IMR-90 (cell line): ENCODE measurements around the gene MS4A6E. TPM values are rescaled to one million over a fixed set of nuclear protein-coding genes. Genes with fewer than 3 reads are reported as not detected.

Source experiments
- ATAC-seq: fragments of 200-7000 bp; cut with Tn5 transposase; 2 replicates; pipeline ENCODE4 v1.9.1; 2020; ENCODE audit warnings: low read depth, mild to moderate bottlenecking, moderate library complexity
- BruUV-seq: library from RNA; stranded (reverse); fragments of 400-500 nt; replicated peaks from 2 replicates; lab custom pipeline; 2021; lab: Mats Ljungman, UMichigan
- CTCF ChIA-PET: fragments of 300-600 bp; formaldehyde crosslinking; extraction: SDS; loops from one replicate; lab custom pipeline; 2021; ENCODE audit warnings: antibody characterized with exemption; lab: Yijun Ruan, JAX
- POLR2A ChIA-PET: fragments of 300-600 bp; sonication (Branson Sonifier 250); formaldehyde crosslinking; loops from one replicate; lab custom pipeline; 2022; ENCODE audit warnings: antibody characterized with exemption; ENCODE audit not compliant: unreplicated experiment; lab: Charles Lee
- DNase-seq: peaks from one replicate; pipeline ENCODE4 v3.0.0; 2013
- H2AFZ ChIP-seq: replicated peaks from 2 replicates; pipeline ENCODE3; 2013; ENCODE audit warnings: low read length, mild to moderate bottlenecking; ENCODE audit not compliant: poor library complexity
- H2AK5ac ChIP-seq: 2 replicates; pipeline ENCODE4 v1.6.1; 2013; ENCODE audit warnings: low read depth, low read length, inconsistent platforms
- H2AK9ac ChIP-seq: replicated peaks from 2 replicates; pipeline ENCODE3; 2013; ENCODE audit warnings: mild to moderate bottlenecking, low read depth, low read length, moderate library complexity; ENCODE audit not compliant: poor library complexity
- H2BK120ac ChIP-seq: 2 replicates; pipeline ENCODE4 v1.6.1; 2013; ENCODE audit warnings: low read depth, low read length, inconsistent platforms
- H2BK15ac ChIP-seq: 3 replicates; pipeline ENCODE4 v1.6.1; 2013; ENCODE audit warnings: low read depth, low read length, inconsistent platforms
- H2BK20ac ChIP-seq: 2 replicates; pipeline ENCODE4 v1.6.1; 2013; ENCODE audit warnings: low read depth, mild to moderate bottlenecking, inconsistent platforms, low read length, moderate library complexity
- H2BK5ac ChIP-seq: 2 replicates; pipeline ENCODE4 v1.6.1; 2013; ENCODE audit warnings: mild to moderate bottlenecking, low read depth, low read length, inconsistent platforms; ENCODE audit not compliant: poor library complexity, severe bottlenecking
- H3K14ac ChIP-seq: replicated peaks from 2 replicates; pipeline ENCODE4 v1.6.1; 2013; ENCODE audit warnings: low read depth, low read length, inconsistent platforms
- H3K18ac ChIP-seq: 2 replicates; pipeline ENCODE4 v1.6.1; 2013; ENCODE audit warnings: low read depth, low read length, control low read depth
- H3K23ac ChIP-seq: 2 replicates; pipeline ENCODE4 v1.6.1; 2013; ENCODE audit warnings: low read depth, low read length, inconsistent platforms
- H3K27ac ChIP-seq: 2 replicates; pipeline ENCODE4 v1.5.1; 2013; ENCODE audit warnings: mild to moderate bottlenecking, control low read depth, low read length; ENCODE audit not compliant: insufficient read depth
- H3K27me3 ChIP-seq: 2 replicates; pipeline ENCODE4 v1.6.1; 2013; ENCODE audit warnings: low read length; ENCODE audit not compliant: control insufficient read depth, insufficient read depth
- H3K36me3 ChIP-seq: 2 replicates; pipeline ENCODE4 v1.6.1; 2013; ENCODE audit warnings: low read length, mixed read lengths; ENCODE audit not compliant: control insufficient read depth, insufficient read depth
- H3K4ac ChIP-seq: 2 replicates; pipeline ENCODE4 v1.6.1; 2013; ENCODE audit warnings: low read depth, low read length, inconsistent platforms
- H3K4me1 ChIP-seq: 2 replicates; pipeline ENCODE4 v1.6.1; 2013; ENCODE audit warnings: low read length, mixed read lengths; ENCODE audit not compliant: control insufficient read depth, insufficient read depth
- H3K4me2 ChIP-seq: 2 replicates; pipeline ENCODE4 v1.6.1; 2013; ENCODE audit warnings: low read depth, mild to moderate bottlenecking, control low read depth, low read length, moderate library complexity
- H3K4me3 ChIP-seq: 2 replicates; pipeline ENCODE4 v1.5.1; 2013; ENCODE audit warnings: low read depth, mild to moderate bottlenecking, control low read depth, low read length, moderate library complexity; ENCODE audit not compliant: insufficient read depth
- H3K56ac ChIP-seq: 2 replicates; pipeline ENCODE4 v1.6.1; 2013; ENCODE audit warnings: low read length, inconsistent platforms; ENCODE audit not compliant: insufficient read depth; ENCODE audit errors: extremely low read depth
- H3K79me1 ChIP-seq, 2 experiments: 2 replicates each; pipeline ENCODE4 v1.6.1; 2013; ENCODE audit warnings: low read length in 2 of 2, inconsistent platforms in 1 of 2, low read depth in 1 of 2
- H3K9ac ChIP-seq: 2 replicates; pipeline ENCODE4 v1.6.1; 2013; ENCODE audit warnings: low read depth, low read length, control low read depth
- H3K9me1 ChIP-seq: 2 replicates; pipeline ENCODE4 v1.6.1; 2013; ENCODE audit warnings: low read length, inconsistent platforms; ENCODE audit not compliant: insufficient read depth
- H3K9me3 ChIP-seq: 2 replicates; pipeline ENCODE4 v1.6.1; 2013; ENCODE audit warnings: low read length; ENCODE audit not compliant: control insufficient read depth, insufficient read depth
- H4K20me1 ChIP-seq: 2 replicates; pipeline ENCODE4 v1.6.1; 2013; ENCODE audit warnings: low read length, inconsistent platforms; ENCODE audit not compliant: insufficient read depth
- H4K5ac ChIP-seq: 2 replicates; pipeline ENCODE4 v1.6.1; 2013; ENCODE audit warnings: mild to moderate bottlenecking, low read depth, low read length, control low read depth
- H4K8ac ChIP-seq, 2 experiments: 2 replicates each; pipeline ENCODE4 v1.6.1; 2013; ENCODE audit warnings: low read depth in 2 of 2, low read length in 2 of 2, control low read depth in 1 of 2, inconsistent platforms in 1 of 2
- H4K91ac ChIP-seq: 2 replicates; pipeline ENCODE4 v1.6.1; 2013; ENCODE audit warnings: low read depth, low read length, inconsistent platforms; ENCODE audit not compliant: insufficient read depth
- BHLHE40 ChIP-seq: fragments of 150-350 bp; IDR thresholded peaks from 2 replicates; pipeline ENCODE4 v1.6.1; 2016; ENCODE audit warnings: mild to moderate bottlenecking, low read depth, low read length
- ELK1 ChIP-seq: fragments of 150-350 bp; IDR thresholded peaks from 2 replicates; pipeline ENCODE4 v1.6.1; 2016; ENCODE audit warnings: low read depth, mild to moderate bottlenecking, low read length, moderate library complexity, borderline replicate concordance
- FOS ChIP-seq: fragments of 150-350 bp; IDR thresholded peaks from 2 replicates; pipeline ENCODE4 v1.6.1; 2016; ENCODE audit warnings: low read depth, low read length
- MAFK ChIP-seq: IDR thresholded peaks from 2 replicates; pipeline ENCODE4 v1.6.1; 2012; ENCODE audit warnings: low read depth, low read length, improper control_type of control experiment
- MXI1 ChIP-seq: IDR thresholded peaks from 2 replicates; pipeline ENCODE4 v1.6.1; 2012; ENCODE audit warnings: low read depth, mild to moderate bottlenecking, low read length, moderate library complexity, borderline replicate concordance
- NFE2L2 ChIP-seq: fragments of 150-350 bp; IDR thresholded peaks from 2 replicates; pipeline ENCODE4 v1.6.1; 2016; ENCODE audit warnings: low read depth, mild to moderate bottlenecking, low read length
- RAD21 ChIP-seq: IDR thresholded peaks from 2 replicates; pipeline ENCODE4 v1.6.1; 2012; ENCODE audit warnings: low read length, improper control_type of control experiment
- RCOR1 ChIP-seq: IDR thresholded peaks from 2 replicates; pipeline ENCODE4 v1.6.1; 2012; ENCODE audit warnings: mild to moderate bottlenecking, low read length, improper control_type of control experiment; ENCODE audit not compliant: insufficient replicate concordance
- RFX5 ChIP-seq: IDR thresholded peaks from 2 replicates; pipeline ENCODE4 v1.8.0; 2012; ENCODE audit warnings: low read depth, mild to moderate bottlenecking, low read length, moderate library complexity
- SMC3 ChIP-seq: fragments of 150-350 bp; IDR thresholded peaks from 2 replicates; pipeline ENCODE4 v1.6.1; 2016; ENCODE audit warnings: low read depth, mild to moderate bottlenecking, antibody characterized with exemption, low read length, moderate library complexity
- WGBS, 2 experiments: methylation state at CpG; one replicate each; pipeline versions ENCODE4 v1.1.5 to v1.1.7; 2013; ENCODE audit warnings: missing lambda C conversion rate in 2 of 2; ENCODE audit not compliant: insufficient read length in 1 of 2; ENCODE audit errors: extremely low coverage in 2 of 2; 5-methylcytosine and 5-hydroxymethylcytosine counted together
- dilution Hi-C: fragments of 300-500 bp; cut with HindIII; formaldehyde crosslinking; loops from one replicate; pipeline ENCODE4 v1.14.3; 2018; ENCODE audit warnings: low sequenced_read_pairs; ENCODE audit not compliant: unreplicated experiment
- in situ Hi-C: fragments of 300-500 bp; cut with MboI; formaldehyde crosslinking; loops from 3 replicates; pipeline ENCODE4 v1.14.3; 2019; ENCODE audit warnings: low sequenced_read_pairs, inconsistent platforms, mixed read lengths
- intact Hi-C: fragments of 100-400 bp; cut with micrococcal nuclease; formaldehyde crosslinking; loops from 2 replicates; pipeline ENCODE4 v1.10.0; 2022
- polyA plus RNA-seq, 3 experiments: library from polyadenylated mRNA; depleted of rRNA; stranded (reverse); fragments of >200 nt; gene quantifications; 2 replicates each; pipeline ENCODE4 v1.2.3, GENCODE V29; 2012; ENCODE audit warnings: low replicate concordance in 1 of 3
- total RNA-seq: library from RNA; depleted of rRNA; stranded (reverse); fragments of >200 nt; gene quantifications from 2 replicates; pipeline ENCODE4 v1.2.3, GENCODE V29; 2012
- TF ChIP-seq, protein P1 (sequence below): conservative IDR thresholded peaks from 2 replicates; pipeline ENCODE4 v1.5.1; 2012; ENCODE audit warnings: mild to moderate bottlenecking, low read depth, low read length, improper control_type of control experiment

MS4A6E gene
- total and polyA plus RNA-seq, 2 of the 4 experiments (the other 2 are of a cell fraction) = not detected

GRCh38 chr11:60363542-60364470 lies 36.8 kb downstream of the MS4A6E start:
- dilution Hi-C loops = no loop called here

More at GRCh38 chr11:60363542-60364470, 36.8 kb downstream of the MS4A6E start:
- H3K27me3 ChIP-seq = no peaks in the 10 kb centered on the region
- H2AK5ac ChIP-seq = no peak overlapping the region
- H4K20me1 ChIP-seq = no peaks in the 10 kb centered on the region
- H3K4me1 ChIP-seq = no peaks in the 10 kb centered on the region
- H2BK120ac ChIP-seq = no peak overlapping the region
- in situ Hi-C loops (no loop called here), intact Hi-C loops (no loop called here)
- H4K91ac ChIP-seq = no peak overlapping the region
- H3K9me1 ChIP-seq = no peaks in the 10 kb centered on the region
- H2BK20ac ChIP-seq = no peak overlapping the region
- H3K14ac ChIP-seq = no peak overlapping the region
- no peak overlapping the region for H3K27ac ChIP-seq
- no peak overlapping the region for H4K5ac ChIP-seq
- no peak overlapping the region for H3K4me3 ChIP-seq
- H3K36me3 ChIP-seq = no peaks in the 10 kb centered on the region
- no peak overlapping the region for H2BK5ac ChIP-seq
- H2BK15ac ChIP-seq = no peak overlapping the region
- H4K8ac ChIP-seq = no peak overlapping the region
- no peak overlapping the region for H3K4ac ChIP-seq
- POLR2A ChIA-PET = no interaction called here
- peaks cover 5% of the 10 kb centered on the region for H3K9me3 ChIP-seq
- CTCF ChIA-PET = interaction anchor here (0.5 to 1.9 kb wide), 4 partner anchors 9 to 652 kb away, joined by 3 to 6 read pairs (median 3); partner anchors contain the start of gene MS4A1
- H3K4me2 ChIP-seq = no peak overlapping the region
- no peak overlapping the region for H3K23ac ChIP-seq
- no peak overlapping the region for H2AFZ ChIP-seq
- DNase-seq (peak; percentile 25), ATAC-seq (peak; percentile 75)
- H3K79me1 ChIP-seq = no peaks in the 10 kb centered on the region
- H3K18ac ChIP-seq = no peak overlapping the region
- no peak overlapping the region for H3K56ac ChIP-seq
- H3K9ac ChIP-seq = no peak overlapping the region
- no CpG with 5 or more reads among the region's 7 CpGs for WGBS, 2 experiments
- no peak overlapping the region for H2AK9ac ChIP-seq
- no TSS peak for BruUV-seq
- TF ChIP-seq BHLHE40 = no peak
- peak; percentile 48 for TF ChIP-seq RAD21
- no peak for TF ChIP-seq RCOR1
- no peak for TF ChIP-seq MXI1
- no peak for TF ChIP-seq MAFK
- no peak for TF ChIP-seq ELK1
- no peak for TF ChIP-seq NFE2L2
- no peak for TF ChIP-seq RFX5
- TF ChIP-seq, protein P1, sequence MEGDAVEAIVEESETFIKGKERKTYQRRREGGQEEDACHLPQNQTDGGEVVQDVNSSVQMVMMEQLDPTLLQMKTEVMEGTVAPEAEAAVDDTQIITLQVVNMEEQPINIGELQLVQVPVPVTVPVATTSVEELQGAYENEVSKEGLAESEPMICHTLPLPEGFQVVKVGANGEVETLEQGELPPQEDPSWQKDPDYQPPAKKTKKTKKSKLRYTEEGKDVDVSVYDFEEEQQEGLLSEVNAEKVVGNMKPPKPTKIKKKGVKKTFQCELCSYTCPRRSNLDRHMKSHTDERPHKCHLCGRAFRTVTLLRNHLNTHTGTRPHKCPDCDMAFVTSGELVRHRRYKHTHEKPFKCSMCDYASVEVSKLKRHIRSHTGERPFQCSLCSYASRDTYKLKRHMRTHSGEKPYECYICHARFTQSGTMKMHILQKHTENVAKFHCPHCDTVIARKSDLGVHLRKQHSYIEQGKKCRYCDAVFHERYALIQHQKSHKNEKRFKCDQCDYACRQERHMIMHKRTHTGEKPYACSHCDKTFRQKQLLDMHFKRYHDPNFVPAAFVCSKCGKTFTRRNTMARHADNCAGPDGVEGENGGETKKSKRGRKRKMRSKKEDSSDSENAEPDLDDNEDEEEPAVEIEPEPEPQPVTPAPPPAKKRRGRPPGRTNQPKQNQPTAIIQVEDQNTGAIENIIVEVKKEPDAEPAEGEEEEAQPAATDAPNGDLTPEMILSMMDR = peak; percentile 59
- no peak for TF ChIP-seq FOS
- TF ChIP-seq SMC3 = no peak
